Central memory CD4-positive, alpha-beta T cell (primary cell): ENCODE data around the gene RNF220.
"Not testable (repeated sequence)": the region's sequence is repeated elsewhere in the genome, so short reads cannot be mapped to it uniquely, and the experiment has no call there.

Experiments used
- DNase-seq: peaks from one replicate; pipeline ENCODE4 v3.0.0; 2022

The RNF220 gene

GRCh38 chr1:44497422-44498170 is 92.5 kb downstream of the RNF220 start:
- DNase-seq = no peak

- no peak for DNase-seq
Measured at GRCh38 chr1:44499306-44499705, 94.3 kb downstream of the RNF220 start.

- no peak for DNase-seq
Measured at GRCh38 chr1:44500181-44501046, 95.4 kb downstream of the RNF220 start.

- DNase-seq = no peak
Measured at GRCh38 chr1:44501047-44501890, 96.2 kb downstream of the RNF220 start.

- not testable (repeated sequence) for DNase-seq
Measured at GRCh38 chr1:44502823-44503222, 97.8 kb downstream of the RNF220 start.

GRCh38 chr1:44503625-44504024 is 98.6 kb downstream of the RNF220 start:
- DNase-seq = no peak

- no peak for DNase-seq
Measured at GRCh38 chr1:44505210-44505993, 100.3 kb downstream of the RNF220 start.

- no peak for DNase-seq
Measured at GRCh38 chr1:44507490-44508396, 102.7 kb downstream of the RNF220 start.

- DNase-seq = no peak
Measured at GRCh38 chr1:44508397-44508745, 103.3 kb downstream of the RNF220 start.

GRCh38 chr1:44511363-44511762 is 106.3 kb downstream of the RNF220 start:
- no peak for DNase-seq

- no peak for DNase-seq
Measured at GRCh38 chr1:44511769-44512168, 106.7 kb downstream of the RNF220 start.

GRCh38 chr1:44512313-44512885 is 107.3 kb downstream of the RNF220 start:
- no peak for DNase-seq

- no peak for DNase-seq
Measured at GRCh38 chr1:44513111-44513510, 108.1 kb downstream of the RNF220 start.

GRCh38 chr1:44514673-44515072 is 109.6 kb downstream of the RNF220 start:
- DNase-seq = no peak

- DNase-seq = no peak
Measured at GRCh38 chr1:44515416-44515815, 110.4 kb downstream of the RNF220 start.

- no peak for DNase-seq
Measured at GRCh38 chr1:44519035-44519676, 114.1 kb downstream of the RNF220 start.

- DNase-seq = no peak
Measured at GRCh38 chr1:44521378-44522080, 116.5 kb downstream of the RNF220 start.

- no peak for DNase-seq
Measured at GRCh38 chr1:44523593-44524591, 118.8 kb downstream of the RNF220 start.
